ENCODE results near the gene FZD4. TPM values are rescaled to one million over a fixed set of nuclear protein-coding genes. Genes with fewer than 3 reads are reported as not detected.
"Not testable (repeated sequence)": the region's sequence is repeated elsewhere in the genome, so short reads cannot be mapped to it uniquely, and the experiment has no call there.

FZD4 gene
- total RNA-seq, 1 experiment from 2014 or later, result 2.6 TPM

GRCh38 chr11:86947541-86947940 lies 7.7 kb downstream of the FZD4 start:
- Histone ChIP-seq H3K4me1 (replicated peaks; ENCODE audit: insufficient read depth) (peaks cover 4% of the 10 kb centered on the region), H3K4me2 (no peak overlapping the region)
- intact Hi-C loops (cut with micrococcal nuclease; ENCODE audit: unreplicated experiment), result no loop called here

GRCh38 chr11:86943505-86943904 lies 11.7 kb downstream of the FZD4 start:
- H3K4me3 ChIP-seq; H3K9me3 ChIP-seq (ENCODE audit: insufficient read depth, low read depth); H2AFZ ChIP-seq; intact Hi-C loops (cut with micrococcal nuclease; ENCODE audit: unreplicated experiment); H3K27ac ChIP-seq; H3K27me3 ChIP-seq (ENCODE audit: insufficient read depth, low read depth); DNase-seq; H3F3A ChIP-seq (ENCODE audit: insufficient read depth, low read depth); H3K4me2 ChIP-seq; H3K9me2 ChIP-seq (ENCODE audit: insufficient read depth); H3K79me2 ChIP-seq (ENCODE audit: low read depth); BruUV-seq (replicated peaks); H4K20me1 ChIP-seq (ENCODE audit: insufficient read depth); POLR2A ChIA-PET (ENCODE audit: unreplicated experiment); H3K36me3 ChIP-seq (ENCODE audit: low read depth): not testable (repeated sequence)
- peaks cover 15% of the 10 kb centered on the region for H3K4me1 ChIP-seq (replicated peaks; ENCODE audit: insufficient read depth)
- CTCF ChIA-PET, result interaction anchor here (0.5 to 0.7 kb wide), 2 partner anchors 28 to 76 kb away, joined by 3 to 8 read pairs; no protein-coding TSS in a partner anchor

More at GRCh38 chr11:86947541-86947940, 7.7 kb downstream of the FZD4 start:
- Histone ChIP-seq H2AFZ (no peak overlapping the region), H3K27me3 (ENCODE audit: insufficient read depth, low read depth) (no peaks in the 10 kb centered on the region), H4K20me1 (ENCODE audit: insufficient read depth) (no peaks in the 10 kb centered on the region), H3K4me3 (no peak overlapping the region), H3K36me3 (ENCODE audit: low read depth) (no peaks in the 10 kb centered on the region), H3F3A (ENCODE audit: insufficient read depth, low read depth) (no peaks in the 10 kb centered on the region), H3K27ac (no peak overlapping the region), H3K9me2 (ENCODE audit: insufficient read depth) (no peaks in the 10 kb centered on the region), H3K79me2 (ENCODE audit: low read depth) (no peaks in the 10 kb centered on the region), H3K9me3 (ENCODE audit: insufficient read depth, low read depth) (peaks cover 2% of the 10 kb centered on the region)
- POLR2A ChIA-PET (ENCODE audit: unreplicated experiment), result interaction anchor here (0.6 kb wide), 1 partner anchor 90 kb away, joined by 5 read pairs; no protein-coding TSS in a partner anchor
- CTCF ChIA-PET, result no interaction called here
- TF ChIP-seq CTCF (conservative IDR thresholded peaks at IDR 0.05), result no peak
- DNase-seq, result no peak
- no TSS peak for BruUV-seq (replicated peaks)

- DNase-seq, result peak in 1 of 2 experiments; percentile 52
Measured at GRCh38 chr11:86941871-86942599, 13.2 kb downstream of the FZD4 start.

More at GRCh38 chr11:86941871-86942599, 13.2 kb downstream of the FZD4 start:
- intact Hi-C loops (cut with micrococcal nuclease; ENCODE audit: unreplicated experiment), result no loop called here
- H3K9me2 ChIP-seq (ENCODE audit: insufficient read depth), result no peaks in the 10 kb centered on the region
- CTCF ChIA-PET, result no interaction called here
- POLR2A ChIA-PET (ENCODE audit: unreplicated experiment), result no interaction called here
- no peaks in the 10 kb centered on the region for H3K79me2 ChIP-seq (ENCODE audit: low read depth)
- H3K4me1 ChIP-seq (replicated peaks; ENCODE audit: insufficient read depth), result peaks cover 15% of the 10 kb centered on the region
- no peaks in the 10 kb centered on the region for H3K36me3 ChIP-seq (ENCODE audit: low read depth)
- H3K4me3 ChIP-seq, result no peak overlapping the region
- H3K27ac ChIP-seq, result peak overlapping the region; percentile 51
- H4K20me1 ChIP-seq (ENCODE audit: insufficient read depth), result no peaks in the 10 kb centered on the region
- no peaks in the 10 kb centered on the region for H3K27me3 ChIP-seq (ENCODE audit: insufficient read depth, low read depth)
- no TSS peak for BruUV-seq (replicated peaks)
- H3K9me3 ChIP-seq (ENCODE audit: insufficient read depth, low read depth), result peaks cover 4% of the 10 kb centered on the region
- peak overlapping the region; percentile 44 for H3K4me2 ChIP-seq
- TF ChIP-seq CTCF (conservative IDR thresholded peaks at IDR 0.05) (no peak), EZH2 (IDR thresholded peaks at IDR 0.05; ENCODE audit: low read depth) (no peak)
- peak overlapping the region; percentile 14; the same call in 1 of the 2 replicates for H2AFZ ChIP-seq
- 0 out of 2 replicates have a peak, but pooled peaks cover 3% of the 10 kb centered on the region for H3F3A ChIP-seq (ENCODE audit: insufficient read depth, low read depth)
